Tibial nerve (tissue), 4 donors: ENCODE data around the gene MFAP5. TPM values are rescaled to one million over a fixed set of nuclear protein-coding genes. Genes with fewer than 3 reads are reported as not detected.
"Not testable (repeated sequence)": the region's sequence is repeated elsewhere in the genome, so short reads cannot be mapped to it uniquely, and the experiment has no call there.

Experiments
- DNase-seq, 2 donors: peaks; one replicate each; pipeline ENCODE4 v3.0.0-alpha.2; 2019; ENCODE audit warnings: low spot score in 2 of 2
- H3K27ac ChIP-seq, 4 donors: fragments of 200-600 bp; sonication (generic) in 3 of 4; one replicate each; pipeline ENCODE4 v1.5.1; 2017 to 2019; ENCODE audit warnings: mild to moderate bottlenecking in 1 of 4
- H3K27me3 ChIP-seq, 2 donors: fragments of 200-600 bp; sonication (generic) in 1 of 2; one replicate each; pipeline versions ENCODE4 v1.5.1 to v1.6.0; 2017 to 2019
- H3K36me3 ChIP-seq, 3 donors: fragments of 200-600 bp; sonication (generic); one replicate each; pipeline ENCODE4 v1.5.1; 2018 to 2019
- H3K4me1 ChIP-seq, 4 donors: fragments of 200-600 bp; sonication (generic) in 3 of 4; one replicate each; pipeline ENCODE4 v1.5.1; 2017 to 2019
- H3K4me3 ChIP-seq, 4 donors: fragments of 200-600 bp; sonication (generic) in 3 of 4; one replicate each; pipeline ENCODE4 v1.5.1; 2017 to 2019; ENCODE audit warnings: mild to moderate bottlenecking in 1 of 4, moderate library complexity in 1 of 4
- H3K9me3 ChIP-seq, 4 donors: fragments of 200-600 bp; sonication (generic) in 3 of 4; one replicate each; pipeline ENCODE4 v1.5.1; 2017 to 2019
- EP300 ChIP-seq, 2 donors: sonication (generic); formaldehyde crosslinking; IDR thresholded peaks; one replicate each; pipeline ENCODE4 v1.6.1; 2017; ENCODE audit warnings: antibody characterized with exemption in 2 of 2, mild to moderate bottlenecking in 1 of 2
- POLR2A ChIP-seq, 2 donors: fragments of 450-650 bp; IDR thresholded peaks; one replicate each; pipeline ENCODE4 v1.6.1; 2017; ENCODE audit warnings: antibody characterized with exemption in 2 of 2, mild to moderate bottlenecking in 2 of 2, moderate library complexity in 2 of 2
- WGBS, 2 donors: methylation state at CpG; one replicate each; pipeline ENCODE4 v1.1.5; 2018; 5-methylcytosine and 5-hydroxymethylcytosine counted together
- total RNA-seq, 4 donors: library from RNA; depleted of rRNA; stranded (reverse); fragments of >200 nt; gene quantifications; one replicate each; pipeline ENCODE4 v1.1.0, GENCODE V29; 2016
- TF ChIP-seq, protein P1 (sequence below), 5 experiments: fragments of 200-600 bp in 3 of 5; fragments of 450-650 bp in 2 of 5; sonication (generic) in 3 of 5; IDR thresholded peaks; one replicate each; pipeline ENCODE4 v1.5.1; 2016 to 2019; ENCODE audit warnings: antibody characterized with exemption in 5 of 5, mild to moderate bottlenecking in 3 of 5, moderate library complexity in 2 of 5

MFAP5 gene
- total RNA-seq, 4 donors from 2014 or later = 153 to 895 (median 613) TPM

DNA sequence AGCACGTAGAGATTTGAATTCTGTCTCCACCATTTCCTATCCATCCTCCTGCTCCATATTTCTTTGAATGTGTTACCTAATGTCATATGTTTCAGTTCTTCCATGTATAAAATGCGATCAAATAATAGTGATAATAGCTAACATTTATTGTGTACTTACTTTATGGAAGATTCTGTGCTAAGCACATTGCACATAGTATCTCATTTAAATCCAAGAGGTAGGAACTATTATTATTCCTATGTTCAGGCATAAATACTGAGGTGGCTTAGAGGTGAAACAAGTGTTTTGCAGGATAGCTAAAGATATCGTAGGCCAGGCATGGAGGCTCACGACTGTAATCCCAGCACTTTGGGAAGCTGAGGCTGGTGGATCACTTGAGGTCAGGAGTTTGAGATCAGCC is 32.5 kb downstream of the MFAP5 start:
- Histone ChIP-seq H3K36me3 (no peaks in the 10 kb centered on the region), H3K4me1 (no peaks in the 10 kb centered on the region), H3K27me3 (no peaks in the 10 kb centered on the region), H3K27ac (no peak overlapping the region), H3K4me3 (no peak overlapping the region), H3K9me3 (no peaks in the 10 kb centered on the region)
- no peak for TF ChIP-seq POLR2A (IDR thresholded peaks at IDR 0.05)
- no peak for TF ChIP-seq EP300 (IDR thresholded peaks at IDR 0.05)
- no peak for DNase-seq
- WGBS, 2 donors = 93 to 95% methylated on average over 4 of the region's 4 CpGs

DNA sequence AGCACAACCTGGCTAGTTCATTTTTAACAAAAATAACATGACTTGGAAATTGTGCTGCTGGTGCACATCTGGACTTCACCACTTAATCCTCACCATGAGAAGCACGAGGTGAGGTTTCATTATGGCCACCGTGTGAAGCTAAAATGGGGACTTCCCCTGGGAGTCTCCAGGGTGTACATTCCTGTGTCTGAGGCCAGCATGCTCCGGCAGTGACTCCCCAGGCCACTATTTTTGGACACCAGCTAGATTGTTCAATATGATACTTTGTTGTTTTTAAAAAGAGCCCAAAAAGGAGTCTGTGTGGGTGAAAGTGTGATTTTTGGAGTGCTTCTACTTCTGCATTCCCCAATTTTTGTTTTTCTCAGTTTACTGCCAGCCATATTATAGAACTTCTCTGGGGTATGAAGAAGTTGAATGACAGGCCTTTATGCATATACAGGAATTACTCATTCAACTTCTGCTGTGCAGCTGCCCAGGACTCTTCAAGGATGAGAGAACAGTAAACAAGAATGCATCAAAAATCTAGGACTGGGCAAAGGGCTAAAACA is 33.1 kb downstream of the MFAP5 start:
- DNase-seq = no peak
- Histone ChIP-seq H3K36me3 (no peaks in the 10 kb centered on the region), H3K27me3 (no peaks in the 10 kb centered on the region), H3K27ac (no peak overlapping the region), H3K4me3 (no peak overlapping the region), H3K9me3 (no peaks in the 10 kb centered on the region), H3K4me1 (no peaks in the 10 kb centered on the region)
- TF ChIP-seq, protein P1, sequence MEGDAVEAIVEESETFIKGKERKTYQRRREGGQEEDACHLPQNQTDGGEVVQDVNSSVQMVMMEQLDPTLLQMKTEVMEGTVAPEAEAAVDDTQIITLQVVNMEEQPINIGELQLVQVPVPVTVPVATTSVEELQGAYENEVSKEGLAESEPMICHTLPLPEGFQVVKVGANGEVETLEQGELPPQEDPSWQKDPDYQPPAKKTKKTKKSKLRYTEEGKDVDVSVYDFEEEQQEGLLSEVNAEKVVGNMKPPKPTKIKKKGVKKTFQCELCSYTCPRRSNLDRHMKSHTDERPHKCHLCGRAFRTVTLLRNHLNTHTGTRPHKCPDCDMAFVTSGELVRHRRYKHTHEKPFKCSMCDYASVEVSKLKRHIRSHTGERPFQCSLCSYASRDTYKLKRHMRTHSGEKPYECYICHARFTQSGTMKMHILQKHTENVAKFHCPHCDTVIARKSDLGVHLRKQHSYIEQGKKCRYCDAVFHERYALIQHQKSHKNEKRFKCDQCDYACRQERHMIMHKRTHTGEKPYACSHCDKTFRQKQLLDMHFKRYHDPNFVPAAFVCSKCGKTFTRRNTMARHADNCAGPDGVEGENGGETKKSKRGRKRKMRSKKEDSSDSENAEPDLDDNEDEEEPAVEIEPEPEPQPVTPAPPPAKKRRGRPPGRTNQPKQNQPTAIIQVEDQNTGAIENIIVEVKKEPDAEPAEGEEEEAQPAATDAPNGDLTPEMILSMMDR (IDR thresholded peaks at IDR 0.05) = no peak
- TF ChIP-seq POLR2A (IDR thresholded peaks at IDR 0.05) (no peak), EP300 (IDR thresholded peaks at IDR 0.05) (no peak)
- 16 to 17% methylated on average over 3 of the region's 3 CpGs for WGBS, 2 donors

DNA sequence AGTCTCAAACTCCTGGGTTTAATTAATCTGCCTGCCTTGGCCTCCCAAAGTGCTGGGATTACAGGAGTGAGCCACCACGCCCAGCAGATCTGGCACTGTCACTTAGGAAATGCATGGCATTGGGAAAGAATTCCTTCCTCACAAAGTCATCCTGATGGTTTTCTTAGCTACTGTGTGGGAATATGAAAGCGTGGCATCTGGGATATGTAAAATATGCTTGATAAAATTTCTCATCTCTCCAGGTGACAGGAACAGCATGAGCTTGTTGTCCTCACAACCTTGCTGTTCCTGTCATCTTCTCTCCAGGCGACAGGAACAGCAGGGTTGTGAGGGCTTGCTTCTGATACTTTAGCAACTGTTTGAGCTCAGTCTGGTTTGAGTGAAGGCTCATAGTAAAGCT is 33.9 kb downstream of the MFAP5 start:
- H3K27ac ChIP-seq = no peak overlapping the region
- H3K9me3 ChIP-seq = no peaks in the 10 kb centered on the region
- no peaks in the 10 kb centered on the region for H3K4me1 ChIP-seq
- 86% methylated on average over 3 of the region's 3 CpGs for WGBS, 2 donors
- H3K36me3 ChIP-seq = no peaks in the 10 kb centered on the region
- TF ChIP-seq, protein P1 (IDR thresholded peaks at IDR 0.05) = no peak
- no peak for TF ChIP-seq POLR2A (IDR thresholded peaks at IDR 0.05)
- no peak for TF ChIP-seq EP300 (IDR thresholded peaks at IDR 0.05)
- DNase-seq = no peak
- H3K4me3 ChIP-seq = no peak overlapping the region
- no peaks in the 10 kb centered on the region for H3K27me3 ChIP-seq

GRCh38 chr12:8624750-8625149 is 37.9 kb downstream of the MFAP5 start:
- not testable (repeated sequence) for H3K4me1 ChIP-seq, H3K27ac ChIP-seq, H3K27me3 ChIP-seq, H3K36me3 ChIP-seq, H3K9me3 ChIP-seq, H3K4me3 ChIP-seq, DNase-seq
- 93 to 100% methylated on average over 1 to 26 of the region's 26 CpGs for WGBS, 2 donors

GRCh38 chr12:8622646-8623045 is 40.0 kb downstream of the MFAP5 start:
- Histone ChIP-seq H3K36me3 (no peaks in the 10 kb centered on the region), H3K27me3 (no peaks in the 10 kb centered on the region), H3K27ac (no peak overlapping the region), H3K4me3 (no peak overlapping the region), H3K9me3 (no peaks in the 10 kb centered on the region), H3K4me1 (no peaks in the 10 kb centered on the region)
- no peak for DNase-seq
- 43 to 47% methylated on average over 4 of the region's 4 CpGs for WGBS, 2 donors
- no peak for TF ChIP-seq EP300 (IDR thresholded peaks at IDR 0.05)

- H3K27ac ChIP-seq = no peak overlapping the region
- H3K27me3 ChIP-seq = no peaks in the 10 kb centered on the region
- H3K4me1 ChIP-seq = no peaks in the 10 kb centered on the region
- no peaks in the 10 kb centered on the region for H3K36me3 ChIP-seq
- TF ChIP-seq, protein P1 (IDR thresholded peaks at IDR 0.05) = no peak
- TF ChIP-seq POLR2A (IDR thresholded peaks at IDR 0.05) (no peak), EP300 (IDR thresholded peaks at IDR 0.05) (no peak)
- H3K4me3 ChIP-seq = no peak overlapping the region
- no peak for DNase-seq
- no peaks in the 10 kb centered on the region for H3K9me3 ChIP-seq
- WGBS, 2 donors = 84% methylated on average over 6 of the region's 6 CpGs
These were observed 47.4 kb downstream of the MFAP5 start for GRCh38 chr12:8615206-8615605.

GRCh38 chr12:8613881-8614280 is 48.7 kb downstream of the MFAP5 start:
- H3K27me3 ChIP-seq, DNase-seq: not testable (repeated sequence)
- WGBS, 2 donors = 38 to 89% methylated on average over 1 of the region's 1 CpG

More at GRCh38 chr12:8613881-8614280, 48.7 kb downstream of the MFAP5 start:
- H3K27ac ChIP-seq, H3K9me3 ChIP-seq, H3K36me3 ChIP-seq, H3K4me1 ChIP-seq, H3K4me3 ChIP-seq: not testable (repeated sequence)
